T1000 (cell line): ENCODE measurements around the gene RND1.
"Not testable (repeated sequence)": the region's sequence is repeated elsewhere in the genome, so short reads cannot be mapped to it uniquely, and the experiment has no call there.

Experiments
- DNase-seq: peaks from one replicate; lab custom pipeline; 2025; ENCODE audit warnings: mixed read lengths; lab: John Stamatoyannopoulos, UW

RND1 gene

GRCh38 chr12:48865281-48866051, at the start of gene RND1:
RND1 (minus strand) TSS chr12:48865870; CDS start chr12:48865767, 103 bp downstream.
- DNase-seq = peak; percentile 77

DNA sequence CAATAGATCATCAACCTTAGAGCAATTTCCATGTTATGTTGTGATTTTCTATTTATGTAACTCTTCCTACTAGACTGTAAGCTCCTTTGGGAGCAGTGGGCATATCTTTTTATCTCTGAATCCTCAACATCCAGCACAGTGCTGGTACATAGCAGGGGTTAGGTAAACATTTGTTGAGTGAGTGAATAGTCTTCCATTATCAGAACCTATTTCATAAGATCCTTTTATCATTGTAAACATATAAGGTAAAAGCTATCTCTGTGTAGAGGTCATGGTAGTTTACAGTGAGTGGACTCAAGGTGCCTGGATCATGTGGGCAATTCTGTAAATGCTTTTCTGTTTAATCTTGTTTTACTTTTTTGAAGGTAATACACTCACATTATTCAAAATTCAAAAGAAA, 44.5 kb upstream of the RND1 start:
- DNase-seq = no peak

GRCh38 chr12:48909698-48910097, 44.0 kb upstream of the RND1 start:
- not testable (repeated sequence) for DNase-seq

GRCh38 chr12:48907245-48907644, 41.6 kb upstream of the RND1 start:
- DNase-seq = no peak

DNA sequence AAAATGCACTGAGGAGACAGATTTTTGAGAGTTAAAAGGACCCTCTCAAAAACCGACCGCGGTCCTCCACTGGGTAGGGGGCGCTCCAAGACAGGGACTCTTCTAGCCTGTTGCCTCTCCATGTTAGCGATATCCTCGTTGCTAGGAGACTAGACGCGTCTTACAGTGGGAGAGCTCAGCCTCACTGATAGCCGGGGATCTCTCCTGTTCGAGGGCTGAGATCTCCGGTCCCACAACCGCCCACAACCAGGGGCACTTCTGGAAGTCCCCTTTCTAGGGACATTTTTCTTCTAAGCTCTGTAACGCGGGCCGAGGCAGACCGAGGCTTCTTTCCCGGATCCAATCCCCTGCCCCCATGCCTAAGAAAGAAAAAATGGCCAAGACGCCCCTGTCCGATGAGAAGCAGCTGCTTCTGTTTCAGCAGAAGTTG, 38.3 kb upstream of the RND1 start:
- DNase-seq = no peak

DNA sequence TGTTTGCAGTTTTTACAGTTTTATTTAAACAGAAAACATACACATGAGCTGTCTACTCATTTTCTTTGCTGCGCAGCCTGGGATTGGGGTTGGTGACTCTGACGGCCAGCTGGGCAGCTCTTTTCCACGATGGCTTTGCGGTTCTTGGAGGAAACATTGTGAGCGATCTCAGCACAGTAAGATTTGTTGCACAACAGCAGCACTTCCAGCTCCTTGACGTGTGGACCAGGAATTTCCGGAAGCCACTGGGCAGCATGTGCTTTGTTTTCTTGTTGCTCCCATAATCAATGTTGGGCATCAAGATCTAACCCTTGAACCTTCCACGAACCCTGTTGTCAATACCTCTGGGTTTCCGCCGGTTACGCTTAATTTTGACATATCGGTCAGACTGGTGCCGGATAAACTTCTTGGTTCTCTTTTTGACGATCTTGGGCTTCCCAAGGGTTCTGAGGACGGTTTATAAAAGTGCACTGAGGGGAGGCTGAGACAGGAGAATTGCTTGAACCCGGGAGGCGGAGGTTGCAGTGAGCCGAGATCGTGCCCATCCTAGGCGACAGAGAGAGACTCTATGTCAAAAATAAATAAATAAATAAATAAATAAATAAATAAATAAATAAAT, 37.8 kb upstream of the RND1 start:
- DNase-seq = no peak

DNA sequence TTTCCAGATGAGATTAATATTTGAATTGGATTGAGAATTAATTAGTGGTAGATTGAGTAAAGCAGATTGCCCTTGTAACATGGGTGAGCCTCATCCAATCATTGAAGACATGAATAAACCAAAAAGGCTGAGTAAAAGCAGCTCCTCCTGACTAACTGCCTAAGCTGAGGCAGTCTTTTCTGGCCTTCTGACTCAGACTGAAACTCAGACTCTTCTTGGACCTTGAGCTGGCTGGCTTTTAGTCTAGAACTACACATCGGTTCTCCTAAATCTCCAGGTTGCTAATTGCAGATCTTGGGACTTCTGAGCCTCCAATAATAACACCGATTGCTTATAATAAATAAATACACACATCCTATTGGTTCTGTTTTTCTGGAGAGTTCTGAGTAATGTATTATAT, 35.6 kb upstream of the RND1 start:
- no peak for DNase-seq

GRCh38 chr12:48899651-48900050, 34.0 kb upstream of the RND1 start:
- DNase-seq = no peak

DNA sequence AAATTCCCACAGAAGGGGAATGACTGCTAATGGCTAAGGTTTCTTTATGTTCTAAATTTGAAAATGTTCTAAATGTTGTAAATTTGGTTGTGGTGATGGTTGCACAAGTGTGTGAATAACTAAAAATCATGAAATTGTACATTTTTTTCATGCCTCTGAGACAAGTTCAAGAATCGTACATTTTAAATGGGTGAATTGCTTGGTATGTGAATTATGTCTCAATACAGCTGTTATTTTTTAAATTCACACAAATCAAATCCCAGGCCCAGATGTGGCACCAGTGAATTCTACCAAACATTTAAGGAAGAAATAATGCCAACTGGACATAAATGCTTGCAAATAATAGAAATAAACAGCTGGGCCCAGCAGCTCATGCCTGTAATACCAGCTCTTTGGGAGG, 28.6 kb upstream of the RND1 start:
- DNase-seq = no peak

GRCh38 chr12:48890657-48891418, 25.2 kb upstream of the RND1 start:
- DNase-seq = no peak

- DNase-seq = no peak
These were observed 24.0 kb upstream of the RND1 start for GRCh38 chr12:48889679-48890078.

DNA sequence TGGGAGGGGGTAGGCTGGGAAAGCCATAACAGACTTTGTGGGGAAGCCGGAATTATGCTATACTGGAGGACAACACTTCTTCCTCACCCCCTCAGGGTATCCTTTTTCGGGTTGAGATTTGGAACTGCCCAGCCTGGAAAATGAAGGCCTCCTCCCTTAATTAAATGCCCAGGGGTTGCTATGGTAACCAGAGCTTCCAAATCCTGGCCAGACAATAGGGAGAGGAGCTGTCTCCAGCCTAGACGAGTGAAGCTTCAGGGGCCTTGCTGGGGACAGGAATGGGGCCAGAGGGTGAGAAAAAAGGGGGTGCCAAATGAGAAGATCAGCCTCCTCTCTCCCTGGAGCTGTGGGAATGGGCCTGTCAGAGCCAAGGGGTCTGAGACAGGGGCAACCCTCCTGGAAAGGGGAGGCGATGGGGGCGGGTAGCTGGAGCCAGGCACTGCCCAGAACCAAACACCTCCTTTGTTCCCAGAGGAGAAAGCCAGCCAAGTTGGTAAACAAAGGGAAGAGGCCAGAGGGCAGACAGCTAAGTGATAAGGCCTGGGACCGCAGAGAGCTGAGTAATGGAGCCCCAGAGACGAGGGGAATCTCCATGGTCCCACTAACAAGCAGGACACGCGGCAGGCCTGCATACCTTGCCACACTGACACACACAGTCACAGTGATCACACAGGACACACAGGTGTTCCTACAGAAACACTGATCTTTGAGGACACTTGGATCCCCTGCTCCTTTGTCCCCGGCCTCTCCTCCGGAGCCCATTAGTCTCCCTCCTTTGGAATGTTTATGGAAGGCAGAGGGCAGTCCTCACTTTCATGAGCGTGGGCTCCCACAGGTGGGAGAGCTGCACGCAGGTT, 17.9 kb upstream of the RND1 start:
- no peak for DNase-seq

DNA sequence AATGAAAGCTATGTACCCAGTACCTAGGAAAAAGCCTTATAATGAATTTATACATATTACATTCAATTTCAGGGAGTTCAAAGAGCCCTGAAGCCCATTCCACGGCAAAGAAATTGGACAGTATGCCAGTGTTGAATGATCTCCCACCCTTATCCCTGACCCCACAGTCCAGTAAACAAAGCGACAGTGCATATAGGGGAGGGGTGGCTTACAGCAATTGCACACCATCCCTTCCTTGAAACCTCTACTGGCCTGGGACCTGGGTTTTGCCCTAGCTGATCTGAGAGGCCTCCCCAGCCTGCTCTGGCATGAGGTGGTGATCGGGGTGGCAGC, 17.3 kb upstream of the RND1 start:
- DNase-seq = no peak

DNA sequence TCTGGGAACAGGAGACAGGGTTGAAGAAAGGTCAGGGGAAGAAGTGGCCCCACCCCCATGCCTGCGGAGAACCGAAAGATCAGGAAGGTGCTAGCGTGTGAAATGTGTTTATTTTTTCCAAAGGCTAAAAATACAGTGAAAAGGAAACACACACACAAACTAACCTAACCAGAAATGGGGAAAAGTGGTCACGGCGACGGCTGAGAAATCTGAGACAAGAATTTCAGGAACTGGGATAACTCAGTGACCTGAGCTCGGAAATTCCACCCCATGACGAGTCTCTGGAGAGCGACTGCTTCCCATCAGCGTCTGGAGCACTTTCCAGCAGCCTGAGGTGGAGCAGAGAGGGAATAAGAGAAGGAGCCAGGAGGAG, 16.6 kb upstream of the RND1 start:
- no peak for DNase-seq

- no peak for DNase-seq
These were observed 16.1 kb upstream of the RND1 start for GRCh38 chr12:48881686-48882314.

GRCh38 chr12:48880647-48881046, 15.0 kb upstream of the RND1 start:
- DNase-seq = no peak

DNA sequence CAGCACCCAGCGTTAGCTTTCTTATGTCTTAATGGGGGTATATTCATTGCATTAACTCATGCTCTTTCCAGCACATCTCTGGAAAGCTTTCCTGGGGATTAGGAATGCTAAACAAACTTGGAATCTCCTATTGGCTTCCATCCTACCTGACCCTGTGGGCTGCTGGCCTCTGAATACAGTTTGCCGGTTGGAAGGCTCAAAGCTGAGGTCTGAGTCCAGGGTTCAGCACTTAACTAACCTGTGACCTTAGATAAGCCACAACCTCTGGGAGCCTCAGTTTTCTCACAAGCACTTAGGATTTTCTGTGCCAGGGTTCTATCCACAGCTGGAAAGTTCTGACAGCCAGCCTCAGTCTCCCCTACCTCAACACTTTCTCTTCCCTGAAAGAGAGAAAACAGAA, 12.9 kb upstream of the RND1 start:
- no peak for DNase-seq

GRCh38 chr12:48875944-48876515, 10.4 kb upstream of the RND1 start:
- DNase-seq = no peak

DNA sequence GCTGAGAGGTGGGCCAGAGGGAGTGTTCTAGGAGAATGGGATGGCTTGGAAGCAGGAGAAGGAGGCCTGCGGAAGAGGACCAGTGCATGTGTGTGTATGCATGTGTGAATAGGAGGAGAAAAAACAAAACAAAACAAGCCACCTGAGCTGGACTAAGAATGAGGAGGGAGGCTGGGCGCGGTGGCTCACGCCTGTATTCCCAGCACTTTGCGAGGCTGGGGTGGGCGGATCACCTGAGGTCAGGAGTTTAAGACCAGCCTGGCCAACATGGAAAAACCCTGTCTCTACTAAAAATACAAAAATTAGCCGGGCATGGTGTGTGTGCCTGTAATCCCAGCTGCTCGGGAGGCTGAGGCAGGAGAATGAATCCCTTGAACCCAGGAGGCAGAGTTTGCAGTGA, 7.9 kb upstream of the RND1 start:
- not testable (repeated sequence) for DNase-seq

GRCh38 chr12:48873096-48873495, 7.4 kb upstream of the RND1 start:
- DNase-seq = no peak

DNA sequence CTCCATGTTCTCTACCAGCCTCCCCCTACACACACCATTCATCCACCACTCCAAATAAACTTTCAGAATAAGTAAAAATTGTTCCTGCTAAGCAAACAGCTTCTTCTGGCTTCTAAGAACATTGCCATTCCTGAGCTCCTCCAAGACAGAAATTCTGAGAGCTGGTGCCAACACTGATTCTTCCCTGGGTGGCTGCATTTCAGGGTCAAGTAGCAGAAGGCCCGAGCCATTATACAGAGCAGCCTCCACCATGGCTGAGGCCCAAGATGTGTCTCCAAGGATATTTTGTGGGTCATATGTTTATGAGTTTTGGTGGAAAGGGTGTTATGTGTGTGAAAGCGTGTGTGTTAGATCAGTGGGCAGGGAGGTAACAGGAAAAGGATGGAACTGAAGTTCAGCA, 3.5 kb upstream of the RND1 start:
- no peak for DNase-seq
